A549 (cell line): ENCODE results near the gene MAD1L1. TPM values are rescaled to one million over a fixed set of nuclear protein-coding genes. Genes with fewer than 3 reads are reported as not detected.

Source experiments
- ATAC-seq, 2 experiments: fragments of 200-7000 bp in 1 of 2; fragments of >200 bp in 1 of 2; cut with Nextera tagmentation in 1 of 2; cut with Tn5 transposase in 1 of 2; 3 replicates each; pipeline versions ENCODE4 v1.8.0 to v1.9.1; 2018 to 2020; ENCODE audit warnings: mild to moderate bottlenecking in 1 of 2, moderate library complexity in 1 of 2
- CTCF ChIA-PET: fragments of 300-600 bp; sonication (Branson Sonifier 250); formaldehyde crosslinking; extraction: SDS; loops from one replicate; lab custom pipeline; 2021; ENCODE audit warnings: antibody characterized with exemption, inconsistent platforms; lab: Yijun Ruan, JAX
- POLR2A ChIA-PET: fragments of 350-600 bp; formaldehyde crosslinking; extraction: SDS; loops from one replicate; lab custom pipeline; 2021; ENCODE audit warnings: antibody characterized with exemption, inconsistent platforms; lab: Yijun Ruan, JAX
- DNase-seq, 2 experiments: peaks; one replicate each; pipeline versions ENCODE4 v3.0.0 to v3.0.0-alpha.2; 2011 to 2016; ENCODE audit warnings: low read depth in 1 of 2, low spot score in 1 of 2
- FAIRE-seq: peaks from 2 replicates; lab custom pipeline; 2011; peaks lifted over from hg19 to GRCh38; lab: Jason Lieb, UNC
- H3K27ac ChIP-seq, 2 experiments: fragments of >200 bp; sonication (Bioruptor Twin); formaldehyde crosslinking; 3 replicates each; pipeline ENCODE4 v1.5.1; 2016 to 2017
- H3K4me1 ChIP-seq: fragments of >200 bp; sonication (Bioruptor Twin); formaldehyde crosslinking; 3 replicates; pipeline ENCODE4 v1.6.1; 2016
- H3K4me2 ChIP-seq: fragments of >200 bp; sonication (Bioruptor Twin); formaldehyde crosslinking; 3 replicates; pipeline ENCODE4 v1.6.1; 2016
- H3K4me3 ChIP-seq: fragments of >200 bp; sonication (Bioruptor Twin); formaldehyde crosslinking; 3 replicates; pipeline ENCODE4 v1.5.1; 2016
- H3K9me3 ChIP-seq: fragments of >200 bp; sonication (Bioruptor Twin); formaldehyde crosslinking; 3 replicates; pipeline ENCODE4 v1.6.1; 2016
- BHLHE40 ChIP-seq: IDR thresholded peaks from 2 replicates; pipeline ENCODE4 v1.6.1; 2012; ENCODE audit warnings: low read depth, low read length, inconsistent platforms
- CEBPB ChIP-seq, 2 experiments: fragments of >200 bp in 1 of 2; sonication (Bioruptor Twin) in 1 of 2; formaldehyde crosslinking in 1 of 2; IDR thresholded peaks; 2 replicates each; pipeline ENCODE4 v1.6.1; 2012 to 2016
- CHD2 ChIP-seq: fragments of 150-350 bp; IDR thresholded peaks from 2 replicates; pipeline ENCODE4 v1.6.1; 2014; ENCODE audit warnings: low read length; ENCODE audit not compliant: partially characterized antibody
- EHMT2 ChIP-seq: fragments of 200-600 bp; sonication (generic); IDR thresholded peaks from 2 replicates; pipeline ENCODE4 v1.6.1; 2016; ENCODE audit warnings: antibody characterized with exemption, low read depth, mild to moderate bottlenecking, moderate library complexity
- ESRRA ChIP-seq: fragments of 150-350 bp; IDR thresholded peaks from 2 replicates; pipeline ENCODE4 v1.6.1; 2014; ENCODE audit warnings: mild to moderate bottlenecking, low read length, borderline replicate concordance
- FOXS1 ChIP-seq: fragments of 250-450 bp; sonication (Bioruptor Pico); IDR thresholded peaks from 2 replicates; pipeline ENCODE4 v1.5.0; 2020; ENCODE audit warnings: mild to moderate bottlenecking, moderate library complexity
- GATA3 ChIP-seq: IDR thresholded peaks from 2 replicates; pipeline ENCODE4 v1.6.1; 2012; ENCODE audit warnings: borderline replicate concordance
- HOXA7 ChIP-seq: fragments of 250-450 bp; sonication (Bioruptor Pico); IDR thresholded peaks from 2 replicates; pipeline ENCODE4 v1.5.0; 2020; ENCODE audit warnings: mild to moderate bottlenecking, moderate library complexity
- HOXB5 ChIP-seq: fragments of 250-450 bp; sonication (Bioruptor Pico); IDR thresholded peaks from 2 replicates; pipeline ENCODE4 v1.5.0; 2020; ENCODE audit warnings: mild to moderate bottlenecking, moderate library complexity
- JUNB ChIP-seq: fragments of >200 bp; sonication (Bioruptor Twin); formaldehyde crosslinking; IDR thresholded peaks from 2 replicates; pipeline ENCODE4 v1.6.1; 2016
- MAFK ChIP-seq: fragments of 450-650 bp; IDR thresholded peaks from 2 replicates; pipeline ENCODE4 v1.6.1; 2014; ENCODE audit not compliant: partially characterized antibody
- NPAS2 ChIP-seq: fragments of 250-450 bp; sonication (Bioruptor Pico); IDR thresholded peaks from 2 replicates; pipeline ENCODE4 v1.8.0; 2022; ENCODE audit warnings: mild to moderate bottlenecking, moderate library complexity, borderline replicate concordance
- RAD21 ChIP-seq, 2 experiments: fragments of >200 bp in 1 of 2; sonication (Bioruptor Twin) in 1 of 2; formaldehyde crosslinking in 1 of 2; IDR thresholded peaks in 1 of 2; conservative IDR thresholded peaks in 1 of 2; 2 replicates in 1 of 2; 3 replicates in 1 of 2; pipeline ENCODE4 v1.6.1; 2012 to 2018; ENCODE audit warnings: inconsistent platforms in 1 of 2
- RCOR1 ChIP-seq: fragments of 150-350 bp; IDR thresholded peaks from 2 replicates; pipeline ENCODE4 v1.6.1; 2014; ENCODE audit warnings: antibody characterized with exemption, low read length, low read depth
- ZC3H11A ChIP-seq: fragments of 450-650 bp; IDR thresholded peaks from 2 replicates; pipeline ENCODE4 v1.6.1; 2014; ENCODE audit warnings: antibody characterized with exemption, mild to moderate bottlenecking
- ZFP36 ChIP-seq: fragments of 450-650 bp; IDR thresholded peaks from 2 replicates; pipeline ENCODE4 v1.6.1; 2014; ENCODE audit warnings: borderline replicate concordance; ENCODE audit not compliant: partially characterized antibody
- WGBS: methylation state at CpG from one replicate; pipeline ENCODE4 v1.1.6; 2017; ENCODE audit errors: missing lambda C conversion rate; 5-methylcytosine and 5-hydroxymethylcytosine counted together
- polyA plus RNA-seq, 4 experiments: library from polyadenylated mRNA; depleted of rRNA in 3 of 4; stranded (reverse); fragments of >200 nt; fragmentation: RNase III in 1 of 4; extraction: RNeasy Plus Mini Kit Qiagen cat#74134 plus additional on column Dnase treatment in 1 of 4; gene quantifications; 2 replicates in 3 of 4; 3 replicates in 1 of 4; pipeline ENCODE4 v1.2.3, GENCODE V29; 2011 to 2017
- TF ChIP-seq, protein P1 (sequence below): IDR thresholded peaks from 2 replicates; pipeline ENCODE4 v1.6.1; 2012; ENCODE audit warnings: low read depth, borderline replicate concordance
- TF ChIP-seq, protein P2 (sequence below): fragments of >200 bp; sonication (Bioruptor Twin); formaldehyde crosslinking; IDR thresholded peaks from 3 replicates; pipeline ENCODE4 v1.5.1; 2016
- TF ChIP-seq, protein P3 (sequence below): fragments of 250-450 bp; sonication (Bioruptor Pico); IDR thresholded peaks from 2 replicates; pipeline ENCODE4 v1.5.0; 2020; ENCODE audit warnings: low read depth, mild to moderate bottlenecking, moderate library complexity
- TF ChIP-seq, protein P4 (sequence below): fragments of 250-450 bp; sonication (Bioruptor Pico); IDR thresholded peaks from 2 replicates; pipeline ENCODE4 v1.5.0; 2021; ENCODE audit warnings: mild to moderate bottlenecking, moderate library complexity, borderline replicate concordance

The MAD1L1 gene
- polyA plus RNA-seq, 2 of the 4 experiments (the other 2 are of a cell fraction) = 13.6 to 16.6 TPM

DNA sequence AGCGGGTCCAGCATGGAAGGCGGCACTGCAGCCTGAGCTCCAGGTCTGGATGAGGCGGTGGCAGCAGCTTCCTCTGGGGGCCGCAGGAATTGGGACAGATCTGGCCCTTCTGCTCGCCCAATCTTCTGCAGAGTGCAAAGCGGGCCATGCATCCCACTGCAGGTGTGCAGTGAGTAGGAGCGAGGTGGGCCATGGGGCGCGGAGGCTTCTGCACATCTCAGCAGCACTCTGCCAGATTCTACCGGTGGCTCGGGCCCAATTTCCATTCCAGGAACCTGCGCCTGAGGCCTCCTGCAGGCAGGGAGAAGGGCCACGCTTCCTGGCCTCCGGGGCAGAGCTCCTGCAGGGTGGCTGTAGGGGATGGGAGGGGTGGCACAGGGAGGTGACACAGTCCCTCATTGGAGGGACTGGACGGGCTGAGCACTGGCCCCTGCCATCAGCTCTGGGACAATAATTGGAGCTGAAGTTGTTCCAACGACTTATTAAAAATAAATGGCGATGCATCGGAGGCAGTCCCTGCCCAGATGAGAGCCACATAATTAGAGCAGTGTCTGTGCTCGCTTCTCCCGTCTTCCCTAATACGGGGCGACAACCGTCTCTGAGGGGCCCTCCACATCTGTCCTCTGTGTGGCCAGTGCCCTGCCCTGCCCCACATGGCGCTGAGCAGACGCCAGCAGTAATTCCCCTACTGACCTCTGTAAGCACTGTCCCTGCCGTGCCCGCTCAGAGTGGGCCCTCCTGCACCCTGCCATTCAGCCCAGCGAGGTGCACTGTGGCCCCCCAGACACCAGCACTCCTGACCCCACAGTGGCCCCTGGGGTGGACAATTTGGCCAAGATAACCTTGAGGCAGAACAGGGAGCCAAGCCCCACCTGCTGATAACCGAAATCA is 365.1 kb downstream of the MAD1L1 start:
- CTCF ChIA-PET = interaction anchor here (1.4 kb wide), 1 partner anchor 13 kb away, joined by 4 read pairs; no protein-coding TSS in a partner anchor
- WGBS = 89% methylated on average over 28 of the region's 29 CpGs
- no peak overlapping the region for H3K4me3 ChIP-seq
- H3K9me3 ChIP-seq = no peaks in the 10 kb centered on the region
- ATAC-seq = peak; percentile 31 to 49; a peak in 2 of 6 replicates
- FAIRE-seq = no peak
- POLR2A ChIA-PET = no interaction called here
- H3K4me2 ChIP-seq = no peak overlapping the region
- TF ChIP-seq RCOR1 = no peak
- no peak for TF ChIP-seq NPAS2 (CRISPR knock-in tag)
- TF ChIP-seq, protein P1, sequence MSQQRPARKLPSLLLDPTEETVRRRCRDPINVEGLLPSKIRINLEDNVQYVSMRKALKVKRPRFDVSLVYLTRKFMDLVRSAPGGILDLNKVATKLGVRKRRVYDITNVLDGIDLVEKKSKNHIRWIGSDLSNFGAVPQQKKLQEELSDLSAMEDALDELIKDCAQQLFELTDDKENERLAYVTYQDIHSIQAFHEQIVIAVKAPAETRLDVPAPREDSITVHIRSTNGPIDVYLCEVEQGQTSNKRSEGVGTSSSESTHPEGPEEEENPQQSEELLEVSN = no peak
- TF ChIP-seq, protein P2, sequence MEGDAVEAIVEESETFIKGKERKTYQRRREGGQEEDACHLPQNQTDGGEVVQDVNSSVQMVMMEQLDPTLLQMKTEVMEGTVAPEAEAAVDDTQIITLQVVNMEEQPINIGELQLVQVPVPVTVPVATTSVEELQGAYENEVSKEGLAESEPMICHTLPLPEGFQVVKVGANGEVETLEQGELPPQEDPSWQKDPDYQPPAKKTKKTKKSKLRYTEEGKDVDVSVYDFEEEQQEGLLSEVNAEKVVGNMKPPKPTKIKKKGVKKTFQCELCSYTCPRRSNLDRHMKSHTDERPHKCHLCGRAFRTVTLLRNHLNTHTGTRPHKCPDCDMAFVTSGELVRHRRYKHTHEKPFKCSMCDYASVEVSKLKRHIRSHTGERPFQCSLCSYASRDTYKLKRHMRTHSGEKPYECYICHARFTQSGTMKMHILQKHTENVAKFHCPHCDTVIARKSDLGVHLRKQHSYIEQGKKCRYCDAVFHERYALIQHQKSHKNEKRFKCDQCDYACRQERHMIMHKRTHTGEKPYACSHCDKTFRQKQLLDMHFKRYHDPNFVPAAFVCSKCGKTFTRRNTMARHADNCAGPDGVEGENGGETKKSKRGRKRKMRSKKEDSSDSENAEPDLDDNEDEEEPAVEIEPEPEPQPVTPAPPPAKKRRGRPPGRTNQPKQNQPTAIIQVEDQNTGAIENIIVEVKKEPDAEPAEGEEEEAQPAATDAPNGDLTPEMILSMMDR = no peak
- no peak for TF ChIP-seq CHD2
- TF ChIP-seq HOXA7 (CRISPR knock-in tag) = no peak
- TF ChIP-seq RAD21 (conservative IDR thresholded peaks at IDR 0.05 in 1 of 2, IDR thresholded peaks at IDR 0.05 in 1 of 2) = no peak
- no peak for TF ChIP-seq GATA3
- no peak for TF ChIP-seq HOXB5 (CRISPR knock-in tag)
- no peaks in the 10 kb centered on the region for H3K4me1 ChIP-seq
- H3K27ac ChIP-seq = no peak overlapping the region
- no peak for DNase-seq

- FAIRE-seq = no peak
- WGBS = 87% methylated on average over 14 of the region's 15 CpGs
- no peak overlapping the region for H3K4me3 ChIP-seq
- CTCF ChIA-PET = no interaction called here
- TF ChIP-seq EHMT2 (no peak), MAFK (no peak), BHLHE40 (no peak), ZFP36 (no peak), ZC3H11A (no peak), CEBPB (IDR thresholded peaks at IDR 0.05) (no peak), JUNB (no peak), NPAS2 (CRISPR knock-in tag) (no peak), FOXS1 (CRISPR knock-in tag) (no peak), ESRRA (no peak)
- TF ChIP-seq, protein P3, sequence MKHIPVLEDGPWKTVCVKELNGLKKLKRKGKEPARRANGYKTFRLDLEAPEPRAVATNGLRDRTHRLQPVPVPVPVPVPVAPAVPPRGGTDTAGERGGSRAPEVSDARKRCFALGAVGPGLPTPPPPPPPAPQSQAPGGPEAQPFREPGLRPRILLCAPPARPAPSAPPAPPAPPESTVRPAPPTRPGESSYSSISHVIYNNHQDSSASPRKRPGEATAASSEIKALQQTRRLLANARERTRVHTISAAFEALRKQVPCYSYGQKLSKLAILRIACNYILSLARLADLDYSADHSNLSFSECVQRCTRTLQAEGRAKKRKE (CRISPR knock-in tag) = no peak
- TF ChIP-seq, protein P4, sequence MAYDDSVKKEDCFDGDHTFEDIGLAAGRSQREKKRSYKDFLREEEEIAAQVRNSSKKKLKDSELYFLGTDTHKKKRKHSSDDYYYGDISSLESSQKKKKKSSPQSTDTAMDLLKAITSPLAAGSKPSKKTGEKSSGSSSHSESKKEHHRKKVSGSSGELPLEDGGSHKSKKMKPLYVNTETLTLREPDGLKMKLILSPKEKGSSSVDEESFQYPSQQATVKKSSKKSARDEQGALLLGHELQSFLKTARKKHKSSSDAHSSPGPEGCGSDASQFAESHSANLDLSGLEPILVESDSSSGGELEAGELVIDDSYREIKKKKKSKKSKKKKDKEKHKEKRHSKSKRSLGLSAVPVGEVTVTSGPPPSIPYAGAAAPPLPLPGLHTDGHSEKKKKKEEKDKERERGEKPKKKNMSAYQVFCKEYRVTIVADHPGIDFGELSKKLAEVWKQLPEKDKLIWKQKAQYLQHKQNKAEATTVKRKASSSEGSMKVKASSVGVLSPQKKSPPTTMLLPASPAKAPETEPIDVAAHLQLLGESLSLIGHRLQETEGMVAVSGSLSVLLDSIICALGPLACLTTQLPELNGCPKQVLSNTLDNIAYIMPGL (CRISPR knock-in tag) = no peak
- TF ChIP-seq, all 56 proteins: peak for 0
- Histone ChIP-seq H3K27ac (no peak overlapping the region), H3K9me3 (no peaks in the 10 kb centered on the region), H3K4me1 (no peaks in the 10 kb centered on the region), H3K4me2 (no peak overlapping the region)
- no peak for ATAC-seq
- POLR2A ChIA-PET = no interaction called here
- no peak for DNase-seq
Measured at GRCh38 chr7:1866601-1867000, 366.1 kb downstream of the MAD1L1 start.
